ENCODE results near the gene EME1. TPM values are rescaled to one million over a fixed set of nuclear protein-coding genes. Genes with fewer than 3 reads are reported as not detected.

The EME1 gene
- total RNA-seq, 2 donors from 2014 or later, result 0.23 to 13.6 TPM

DNA sequence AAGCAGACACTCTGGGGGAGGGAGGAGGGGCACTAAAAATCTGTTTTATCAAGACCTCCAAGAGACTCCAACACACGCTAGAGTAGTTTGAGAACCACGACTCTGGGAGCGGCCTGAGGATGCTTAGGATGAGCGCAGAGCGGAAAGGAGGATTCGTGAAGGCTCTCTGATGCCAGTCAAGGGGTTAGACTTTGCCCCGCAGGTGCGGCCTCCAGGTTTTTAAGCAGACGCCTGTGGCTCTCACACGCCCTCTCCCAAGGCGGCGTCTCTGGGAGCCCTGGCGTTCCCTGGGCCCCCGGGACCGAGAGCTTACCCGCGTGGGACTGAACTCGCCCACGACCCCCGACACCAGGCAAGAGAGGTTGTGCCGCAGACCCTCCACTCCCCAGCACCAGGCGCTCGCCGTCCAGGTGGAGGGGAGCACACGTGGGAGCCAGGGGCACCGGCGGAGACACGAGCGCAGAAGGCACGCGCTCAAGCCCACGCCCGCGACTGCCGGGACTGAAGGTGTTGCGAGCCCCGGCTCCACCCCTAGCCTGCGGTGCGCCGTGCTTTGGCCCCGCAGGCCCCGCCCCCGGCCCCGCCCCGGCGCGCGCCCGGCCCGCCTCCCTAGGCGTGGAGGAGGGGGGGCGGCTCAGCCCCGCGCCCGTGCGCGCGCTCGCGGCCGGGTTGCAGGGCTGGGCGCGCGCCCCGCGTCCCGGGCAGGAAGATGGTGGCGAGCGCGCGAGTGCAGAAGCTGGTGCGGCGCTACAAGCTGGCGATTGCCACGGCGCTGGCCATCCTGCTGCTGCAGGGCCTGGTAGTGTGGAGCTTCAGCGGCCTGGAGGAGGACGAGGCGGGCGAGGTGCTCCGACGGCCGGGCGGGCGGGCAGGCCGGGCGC, 27.4 kb upstream of the EME1 start, which contains the start of gene XYLT2:
Gene XYLT2 (plus strand): TSS at position 695 of the 881 bp plus-strand sequence. CDS start 15 bp downstream, at position 710.
- DNase-seq (ENCODE audit: low spot score), result peak; percentile 86
- H3K36me3 ChIP-seq, result no peaks in the 10 kb centered on the region
- TF ChIP-seq, protein P1, sequence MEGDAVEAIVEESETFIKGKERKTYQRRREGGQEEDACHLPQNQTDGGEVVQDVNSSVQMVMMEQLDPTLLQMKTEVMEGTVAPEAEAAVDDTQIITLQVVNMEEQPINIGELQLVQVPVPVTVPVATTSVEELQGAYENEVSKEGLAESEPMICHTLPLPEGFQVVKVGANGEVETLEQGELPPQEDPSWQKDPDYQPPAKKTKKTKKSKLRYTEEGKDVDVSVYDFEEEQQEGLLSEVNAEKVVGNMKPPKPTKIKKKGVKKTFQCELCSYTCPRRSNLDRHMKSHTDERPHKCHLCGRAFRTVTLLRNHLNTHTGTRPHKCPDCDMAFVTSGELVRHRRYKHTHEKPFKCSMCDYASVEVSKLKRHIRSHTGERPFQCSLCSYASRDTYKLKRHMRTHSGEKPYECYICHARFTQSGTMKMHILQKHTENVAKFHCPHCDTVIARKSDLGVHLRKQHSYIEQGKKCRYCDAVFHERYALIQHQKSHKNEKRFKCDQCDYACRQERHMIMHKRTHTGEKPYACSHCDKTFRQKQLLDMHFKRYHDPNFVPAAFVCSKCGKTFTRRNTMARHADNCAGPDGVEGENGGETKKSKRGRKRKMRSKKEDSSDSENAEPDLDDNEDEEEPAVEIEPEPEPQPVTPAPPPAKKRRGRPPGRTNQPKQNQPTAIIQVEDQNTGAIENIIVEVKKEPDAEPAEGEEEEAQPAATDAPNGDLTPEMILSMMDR (IDR thresholded peaks at IDR 0.05), result no peak
- TF ChIP-seq POLR2A (IDR thresholded peaks at IDR 0.05) (peak; percentile 49), POLR2AphosphoS5 (IDR thresholded peaks at IDR 0.05) (peak; percentile 44)
- peak within 1 kb of the TSS; percentile 71 to 87 for H3K4me3 ChIP-seq
- peak within 1 kb of the TSS; percentile 52 to 71 for H3K27ac ChIP-seq
- H3K4me1 ChIP-seq (replicated peaks), result peaks cover 6% of the 10 kb centered on the region
- intact Hi-C loops (cut with DNase I), result no loop called here
- 4% methylated on average over 44 of the region's 87 CpGs for WGBS
- no peaks in the 10 kb centered on the region for H3K27me3 ChIP-seq (replicated peaks; ENCODE audit: insufficient read depth)
- H3K9me3 ChIP-seq, result no peaks in the 10 kb centered on the region

DNA sequence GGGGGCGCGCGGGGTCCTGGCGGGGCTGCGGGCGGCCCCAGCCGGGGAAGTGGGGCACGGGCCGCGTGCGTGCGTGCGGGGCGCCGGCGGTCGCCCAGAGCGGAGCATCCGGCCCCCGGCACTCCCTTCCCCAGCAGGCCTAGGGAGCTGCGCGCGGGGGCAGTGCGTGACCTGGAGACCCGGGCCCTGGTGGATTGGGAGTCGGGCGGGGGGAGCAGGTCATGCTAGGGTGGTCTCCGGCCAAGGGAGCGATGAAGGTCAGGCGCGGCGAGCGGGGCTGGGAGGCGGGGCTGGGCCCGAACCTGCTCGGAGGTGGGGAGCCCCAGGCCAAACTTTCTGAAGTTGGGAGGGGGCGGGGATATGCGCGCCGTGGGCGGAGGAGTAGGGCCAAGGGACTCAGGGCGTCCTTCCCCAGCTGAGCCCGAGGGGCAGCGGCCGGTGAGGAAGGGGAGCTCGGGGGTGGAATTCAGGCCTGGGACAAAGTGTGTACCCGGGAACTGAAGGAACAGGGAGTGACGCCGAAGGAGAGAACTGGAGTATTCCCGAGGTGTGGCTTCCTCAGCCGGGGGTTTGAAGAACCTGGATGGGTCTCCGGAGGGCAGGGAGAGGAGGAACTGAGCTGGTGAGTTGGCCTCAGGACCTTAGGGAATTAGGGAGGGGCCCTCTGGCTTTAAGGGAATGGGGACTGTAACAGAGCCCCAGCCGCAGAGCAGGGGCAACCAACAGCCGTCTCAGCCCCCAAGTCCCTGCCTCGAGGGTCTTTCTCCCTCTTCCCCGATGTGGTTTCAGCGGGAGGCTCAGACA, 26.5 kb upstream of the EME1 start:
- Histone ChIP-seq H3K27me3 (replicated peaks; ENCODE audit: insufficient read depth) (no peaks in the 10 kb centered on the region), H3K36me3 (no peaks in the 10 kb centered on the region), H3K9me3 (no peaks in the 10 kb centered on the region), H3K4me3 (peak overlapping the region; percentile 71 to 87), H3K27ac (peak overlapping the region; percentile 52 to 71), H3K4me1 (replicated peaks) (peaks cover 6% of the 10 kb centered on the region)
- intact Hi-C loops (cut with DNase I), result no loop called here
- DNase-seq (ENCODE audit: low spot score), result peak; percentile 38
- 2% methylated on average over 37 of the region's 57 CpGs for WGBS
- peak; percentile 22 for TF ChIP-seq POLR2AphosphoS5 (IDR thresholded peaks at IDR 0.05)
- TF ChIP-seq, protein P1 (IDR thresholded peaks at IDR 0.05), result no peak
- no peak for TF ChIP-seq POLR2A (IDR thresholded peaks at IDR 0.05)

DNA sequence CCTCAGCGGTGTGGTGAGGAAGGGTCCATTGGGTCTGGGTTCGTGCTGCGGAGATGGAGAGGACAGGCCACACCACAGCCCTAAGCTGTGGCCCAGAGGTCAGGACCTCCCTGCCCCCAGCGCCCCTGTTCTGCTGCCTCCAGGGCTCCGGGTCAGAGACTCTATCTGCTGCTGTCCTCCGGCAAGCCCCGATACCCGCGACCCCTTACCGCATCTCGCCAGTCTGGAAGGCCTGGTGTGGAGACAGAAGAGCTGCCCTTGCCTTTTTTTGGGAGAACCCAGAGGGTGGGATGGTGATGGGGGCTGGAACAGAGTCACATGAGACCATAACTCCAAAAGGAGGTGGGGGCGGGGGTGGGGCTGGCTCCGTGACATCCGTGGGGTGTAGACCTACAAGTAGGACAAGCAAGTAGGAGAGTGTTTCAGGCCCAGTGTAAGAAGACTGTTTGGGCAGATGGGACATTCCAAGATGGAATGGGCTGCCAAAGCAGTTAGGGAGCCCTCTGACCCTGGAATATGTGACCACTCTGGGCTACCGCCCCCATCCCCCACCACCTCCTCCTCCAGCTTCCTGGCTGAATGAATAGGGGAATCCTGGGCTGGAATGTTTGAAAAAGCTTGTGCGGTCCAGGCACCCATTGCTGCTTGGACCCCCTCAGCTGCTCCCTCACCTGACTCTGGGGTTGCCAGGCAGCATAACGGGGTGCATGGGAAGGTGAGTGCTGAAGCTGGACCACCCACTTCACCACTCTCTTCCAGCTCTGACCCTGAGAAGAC, 25.7 kb upstream of the EME1 start:
- intact Hi-C loops (cut with DNase I), result no loop called here
- peak overlapping the region; percentile 71 to 87 for H3K4me3 ChIP-seq
- TF ChIP-seq POLR2AphosphoS5 (IDR thresholded peaks at IDR 0.05), result no peak
- TF ChIP-seq, protein P1 (IDR thresholded peaks at IDR 0.05), result no peak
- TF ChIP-seq POLR2A (IDR thresholded peaks at IDR 0.05), result no peak
- H3K27ac ChIP-seq, result peak overlapping the region; percentile 52 to 71
- peaks cover 6% of the 10 kb centered on the region for H3K4me1 ChIP-seq (replicated peaks)
- no peak for DNase-seq (ENCODE audit: low spot score)
- H3K9me3 ChIP-seq, result no peaks in the 10 kb centered on the region
- WGBS, result 15% methylated on average over 17 of the region's 17 CpGs
- no peaks in the 10 kb centered on the region for H3K27me3 ChIP-seq (replicated peaks; ENCODE audit: insufficient read depth)
- H3K36me3 ChIP-seq, result no peaks in the 10 kb centered on the region

DNA sequence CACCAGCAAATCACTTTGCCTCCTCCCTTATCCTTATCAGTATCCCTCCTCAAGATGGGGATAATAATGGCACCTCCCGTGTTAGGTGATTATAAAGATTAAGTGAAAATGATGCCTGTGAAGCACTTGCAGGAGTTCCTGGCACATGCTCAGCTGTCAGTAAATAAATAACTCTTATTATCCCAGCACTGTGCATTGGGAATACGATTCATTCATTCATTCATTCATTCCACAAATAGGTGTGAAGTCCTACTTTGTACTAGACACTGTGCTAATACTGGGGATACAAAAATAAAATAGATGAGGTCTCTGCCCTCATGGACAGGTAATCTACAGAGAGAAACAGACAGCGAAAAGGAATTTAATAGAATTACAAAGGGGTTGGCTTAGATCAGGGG, 25.1 kb upstream of the EME1 start:
- WGBS, result 47% methylated on average over 3 of the region's 3 CpGs

More for the DNA sequence above, 25.1 kb upstream of the EME1 start:
- no peak for DNase-seq (ENCODE audit: low spot score)
- TF ChIP-seq POLR2A (IDR thresholded peaks at IDR 0.05), result no peak
- no peaks in the 10 kb centered on the region for H3K9me3 ChIP-seq
- H3K4me3 ChIP-seq, result no peak overlapping the region
- H3K27me3 ChIP-seq (replicated peaks; ENCODE audit: insufficient read depth), result no peaks in the 10 kb centered on the region
- H3K27ac ChIP-seq, result no peak overlapping the region
- H3K36me3 ChIP-seq, result no peaks in the 10 kb centered on the region
- H3K4me1 ChIP-seq (replicated peaks), result peaks cover 6% of the 10 kb centered on the region
- intact Hi-C loops (cut with DNase I), result no loop called here

Measured in prostate gland (tissue), 2 donors.